Astrocyte (in vitro differentiated cells and primary cell): ENCODE measurements around the gene CD276.

Source experiments
- CTCF ChIP-seq: IDR thresholded peaks from 2 replicates; pipeline ENCODE4 v1.5.1; 2011; ENCODE audit warnings: low read depth, mild to moderate bottlenecking, inconsistent platforms, low read length, moderate library complexity; ENCODE audit not compliant: insufficient read depth
- EZH2 ChIP-seq: IDR thresholded peaks from 2 replicates; pipeline ENCODE4 v1.6.1; 2012; ENCODE audit warnings: mild to moderate bottlenecking, low read length, inconsistent platforms; ENCODE audit not compliant: insufficient read depth

GRCh38 chr15:73741321-73741836 is 57.2 kb downstream of the CD276 start:
- TF ChIP-seq CTCF = no peak
- TF ChIP-seq EZH2 = no peak
